Right kidney (tissue), 9 donors: Measurements from ENCODE around the gene ZNF284.
A peak's percentile ranks its signal among the peaks of the same experiment; 100 is the strongest.

Experiments used
- DNase-seq: peaks from one replicate; pipeline ENCODE4 v3.0.0-alpha.2; 2016
- long read RNA-seq, 8 donors: transcript quantifications; one replicate each; lab custom pipeline, GENCODE V29; 2026

ZNF284 gene
- long read RNA-seq, donor 1: 0 reads
- long read RNA-seq, donor 2: 0 reads
- long read RNA-seq, donor 3, full-length matches to known transcripts: 1 of 1 reads
- long read RNA-seq, donor 3, partial matches to known transcripts: 0 of 1 reads
- long read RNA-seq, donor 3, other reads (novel, unspliced or antisense): 0 of 1 reads
- long read RNA-seq, donor 4, full-length matches to known transcripts: 1 of 1 reads
- long read RNA-seq, donor 4, partial matches to known transcripts: 0 of 1 reads
- long read RNA-seq, donor 4, other reads (novel, unspliced or antisense): 0 of 1 reads
- long read RNA-seq, donor 5: 0 reads
- long read RNA-seq, donor 6: 0 reads
- long read RNA-seq, donor 7, partial matches to known transcripts: 5 of 5 reads
- long read RNA-seq, donor 7, other reads (novel, unspliced or antisense): 0 of 5 reads
- long read RNA-seq, donor 8, full-length matches to known transcripts: 1 of 1 reads
- long read RNA-seq, donor 8, partial matches to known transcripts: 0 of 1 reads
- long read RNA-seq, donor 8, other reads (novel, unspliced or antisense): 0 of 1 reads

DNA sequence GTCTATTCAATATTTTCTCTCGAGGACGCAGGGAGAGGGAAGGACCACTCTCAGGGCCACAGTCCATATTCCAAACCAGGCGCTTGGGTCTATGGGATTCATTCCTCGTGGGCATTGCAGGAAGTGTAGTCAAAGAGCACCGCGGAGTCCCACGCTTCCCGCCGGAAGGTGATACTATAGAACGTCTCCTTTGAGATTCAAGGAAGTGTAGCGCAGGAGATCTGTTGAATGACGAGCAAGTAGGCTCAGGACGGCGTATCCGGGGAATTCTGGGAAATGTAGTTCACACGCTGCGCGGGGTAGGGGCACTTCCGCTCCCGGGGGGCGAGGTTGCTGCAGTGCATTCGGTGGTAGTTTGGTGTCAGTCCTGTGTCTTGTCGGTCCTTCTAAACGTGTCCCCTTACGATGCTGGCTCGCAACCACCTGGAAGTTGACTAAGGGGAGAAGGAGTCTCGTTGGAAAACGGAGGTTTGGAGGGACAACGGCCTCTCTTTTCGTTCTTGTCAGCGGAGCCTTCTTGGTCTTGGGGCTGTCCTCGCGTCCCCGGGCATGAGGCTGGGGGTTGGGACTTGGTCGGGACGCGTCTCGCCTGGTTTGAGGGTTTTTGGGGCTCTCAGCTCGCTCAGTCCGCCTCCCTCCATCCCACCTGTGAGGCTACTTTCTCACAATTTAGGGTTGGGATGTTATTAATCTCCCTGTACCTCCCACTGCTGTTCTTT, at the start of gene ZNF284:
TSS of gene ZNF284 (plus strand) at position 336 of the 719 bp plus-strand sequence. CDS start 4,231 bp downstream, outside the sequence.
- peak; percentile 85 for DNase-seq

DNA sequence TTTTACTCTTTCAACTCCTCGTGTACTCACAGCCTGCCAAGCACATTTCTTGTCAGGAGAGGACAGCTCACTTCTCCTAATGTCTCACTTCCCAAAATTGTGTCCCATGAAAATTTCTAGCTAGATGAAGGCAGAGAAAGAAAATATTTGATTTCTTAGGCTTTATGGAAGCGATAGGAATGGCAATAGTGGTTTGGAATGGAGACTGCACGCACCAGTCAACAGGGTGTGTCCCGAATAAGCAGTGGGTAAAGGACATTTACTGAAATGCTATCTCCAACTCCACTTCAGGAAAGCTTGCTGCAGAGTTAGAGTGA, 47.1 kb upstream of the ZNF284 start:
- no peak for DNase-seq

GRCh38 chr19:44025217-44025936, 46.6 kb upstream of the ZNF284 start, which contains the start of gene ZNF222:
ZNF222 (plus strand) TSS chr19:44025379; CDS start chr19:44025437, 58 bp downstream.
- peak; percentile 74 for DNase-seq

- no peak for DNase-seq
Observed at GRCh38 chr19:44026622-44027021, 45.3 kb upstream of the ZNF284 start.

- no peak for DNase-seq
Observed at GRCh38 chr19:44032001-44032610, 39.9 kb upstream of the ZNF284 start.

DNA sequence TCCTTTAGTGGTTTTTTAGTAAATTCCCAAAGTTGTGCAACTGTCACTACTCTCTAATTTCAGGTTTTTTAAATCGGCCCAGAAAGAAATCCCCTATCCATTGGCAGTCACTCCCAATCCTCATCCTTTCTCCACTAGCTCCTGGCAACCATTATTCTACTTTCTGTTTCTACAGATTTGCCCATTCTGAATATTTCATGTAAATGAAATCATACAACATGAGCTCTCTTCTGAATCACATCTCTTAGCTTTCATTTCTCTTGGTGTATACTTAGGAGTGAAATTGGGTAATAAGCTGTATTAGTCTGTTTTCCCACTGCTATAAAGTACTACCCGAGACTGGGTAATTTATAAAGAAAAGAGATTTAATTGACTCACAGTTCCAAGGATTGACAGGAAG, 29.8 kb upstream of the ZNF284 start:
- no peak for DNase-seq

DNA sequence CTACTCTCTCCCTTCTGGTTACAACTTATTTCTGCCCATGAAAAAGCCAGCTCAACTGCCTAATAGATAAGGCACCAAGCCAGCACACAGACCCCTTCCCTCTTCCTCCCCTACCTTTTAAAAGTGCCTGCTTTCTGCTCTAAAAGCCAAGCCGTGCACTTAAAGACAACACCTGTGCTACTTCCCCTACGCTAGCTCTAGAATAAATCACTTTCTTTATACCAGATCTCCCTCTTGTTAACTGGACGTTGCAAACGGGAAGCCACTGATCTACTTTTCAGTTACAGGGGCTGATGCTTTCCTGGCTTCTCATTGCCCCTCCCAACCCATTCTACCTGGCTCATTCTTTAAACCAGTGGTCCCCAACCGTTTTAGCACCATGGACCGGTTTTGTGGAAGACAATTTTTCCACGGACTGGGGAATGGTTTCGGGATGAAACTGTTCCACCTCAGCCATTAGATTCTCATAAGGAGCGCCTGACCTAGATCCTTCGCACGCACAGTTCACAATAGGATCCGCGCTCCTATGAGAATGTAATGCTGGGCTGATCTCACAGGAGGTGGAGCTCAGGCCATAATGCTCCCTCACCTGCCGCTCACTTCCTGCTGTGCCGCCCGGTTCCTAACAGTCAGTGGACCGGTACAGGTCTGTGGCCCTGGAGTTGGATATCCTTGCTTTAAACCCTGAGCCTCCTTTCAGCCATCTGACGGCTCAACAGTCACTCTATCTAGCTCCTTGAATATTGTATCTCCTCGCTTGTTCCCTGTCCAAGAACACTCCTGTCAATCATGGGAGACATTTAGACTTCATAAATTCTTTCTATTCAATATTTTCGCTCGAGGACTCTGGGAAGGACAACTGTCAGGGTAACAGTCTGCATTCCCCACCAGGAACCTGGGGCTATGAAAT, 21.0 kb upstream of the ZNF284 start:
- DNase-seq: peak; percentile 13

DNA sequence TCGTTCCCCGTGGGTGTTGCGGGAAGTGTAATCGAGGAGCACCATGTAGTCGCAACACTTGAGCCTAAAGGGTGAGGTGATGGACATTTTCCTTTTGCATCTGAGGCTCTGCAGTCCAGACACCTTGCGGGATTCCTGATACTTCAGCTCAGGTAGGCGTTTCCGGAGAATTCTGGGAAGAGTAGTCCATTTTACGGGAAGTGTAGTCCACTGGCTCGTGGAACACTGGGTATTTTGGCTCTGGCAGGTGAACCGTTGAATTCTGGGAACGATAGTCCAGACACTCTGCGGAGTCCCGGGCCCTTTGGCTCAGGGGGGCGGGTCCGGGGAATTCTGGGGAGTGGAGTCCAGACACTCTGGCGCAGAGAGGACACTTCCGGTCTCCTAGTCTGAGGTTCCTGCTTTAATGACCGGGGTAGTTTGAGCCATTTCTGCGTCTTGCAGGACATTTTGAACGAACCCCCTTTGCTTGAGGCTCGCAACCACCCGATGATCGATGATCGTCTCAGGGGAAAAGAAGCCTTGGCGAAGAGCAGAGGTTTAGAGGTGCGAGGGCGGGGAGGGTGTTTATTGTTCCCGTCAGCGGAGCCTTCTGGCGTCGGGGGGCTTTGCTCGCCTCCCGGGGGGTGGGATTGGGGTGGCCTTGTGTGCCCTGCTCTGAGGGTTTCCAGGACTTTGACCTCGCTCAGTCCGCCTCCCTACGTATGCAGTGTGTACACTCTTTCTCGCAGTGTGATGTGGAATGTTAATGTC, 20.1 kb upstream of the ZNF284 start, which contains the start of gene ZNF223:
TSS of gene ZNF223 (plus strand) at position 387 of the 753 bp plus-strand sequence. CDS start 3,141 bp downstream, outside the sequence.
- DNase-seq: peak; percentile 60

GRCh38 chr19:44055870-44056269, 16.1 kb upstream of the ZNF284 start:
- DNase-seq: no peak

DNA sequence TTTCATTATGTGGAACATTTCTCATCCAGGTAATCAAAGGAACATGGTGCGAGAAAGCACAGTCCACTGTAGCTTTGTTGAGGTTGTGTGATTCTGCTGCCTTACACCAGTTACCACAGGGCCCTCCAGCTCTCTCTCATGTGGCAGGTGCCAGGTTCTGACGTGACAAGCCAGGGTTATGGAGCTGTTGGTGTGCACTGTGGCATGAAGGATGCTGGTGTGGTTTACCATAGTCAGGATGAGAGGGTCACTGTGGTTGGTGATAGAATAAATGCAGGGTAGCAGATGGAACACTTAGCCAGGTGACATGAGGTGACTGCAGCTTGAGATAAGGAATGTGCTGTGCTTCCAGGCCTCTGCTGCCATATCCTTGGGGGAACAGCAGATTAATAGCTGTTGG, 12.7 kb upstream of the ZNF284 start:
- no peak for DNase-seq

- no peak for DNase-seq
Observed at GRCh38 chr19:44061038-44061437, 10.9 kb upstream of the ZNF284 start.

DNA sequence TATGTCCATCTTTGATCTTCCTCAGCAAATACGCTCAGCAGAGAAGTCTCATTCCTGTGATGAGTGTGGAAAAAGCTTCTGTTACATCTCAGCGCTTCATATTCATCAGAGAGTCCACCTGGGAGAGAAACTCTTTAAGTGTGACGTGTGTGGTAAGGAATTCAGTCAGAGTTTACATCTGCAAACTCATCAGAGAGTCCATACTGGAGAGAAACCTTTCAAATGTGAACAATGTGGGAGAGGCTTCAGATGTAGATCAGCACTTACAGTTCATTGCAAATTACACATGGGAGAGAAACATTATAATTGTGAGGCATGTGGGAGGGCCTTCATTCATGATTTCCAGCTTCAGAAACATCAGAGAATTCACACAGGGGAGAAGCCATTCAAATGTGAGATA, 5.7 kb upstream of the ZNF284 start:
- DNase-seq: no peak

DNA sequence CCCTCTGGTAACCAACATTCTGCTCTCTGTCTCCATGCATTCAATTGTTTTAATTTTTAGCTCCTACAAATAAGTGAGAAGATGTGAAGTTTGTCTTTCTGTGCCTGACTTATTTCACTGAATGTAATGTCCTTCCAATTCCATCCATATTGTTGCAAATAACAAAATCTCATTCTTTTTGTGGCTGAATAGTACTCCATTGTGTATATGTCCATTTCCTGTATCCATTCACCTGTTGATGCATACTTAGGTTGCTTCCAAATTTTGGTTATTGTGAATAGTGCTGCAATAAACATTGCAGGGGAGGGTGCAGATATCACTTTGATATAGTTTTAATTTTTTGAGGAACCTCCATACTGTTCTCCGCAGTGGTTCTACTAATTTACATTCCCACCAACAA, 2.5 kb upstream of the ZNF284 start:
- DNase-seq: no peak

GRCh38 chr19:44072543-44073401, 813 bp downstream of the ZNF284 start:
- peak; percentile 39 for DNase-seq

DNA sequence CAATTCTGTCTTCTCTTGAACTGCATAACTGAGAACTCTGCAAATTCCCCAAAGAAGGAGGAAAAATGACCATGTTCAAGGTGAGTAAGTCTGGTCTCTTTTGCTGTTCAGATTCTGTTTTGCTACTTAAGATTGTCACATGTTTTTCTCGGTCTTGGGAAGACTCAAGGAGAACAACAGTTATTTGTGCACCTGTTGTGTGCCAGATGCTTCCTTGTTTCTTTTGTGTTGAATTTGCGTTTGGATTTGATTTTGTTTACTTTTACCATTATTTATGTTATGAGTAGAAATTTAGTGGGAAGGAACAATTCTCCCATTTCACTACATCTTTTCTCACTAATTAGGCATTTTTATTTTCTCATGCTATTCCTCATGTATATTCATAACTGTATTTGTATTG, 4.4 kb downstream of the ZNF284 start:
- DNase-seq: no peak

GRCh38 chr19:44092108-44092507, 20.1 kb downstream of the ZNF284 start:
- no peak for DNase-seq

- DNase-seq: peak; percentile 82
Observed at GRCh38 chr19:44093931-44094765, 22.2 kb downstream of the ZNF284 start, which contains the start of gene ZNF224. ZNF224 (plus strand) TSS chr19:44094361; CDS start chr19:44097874, 3,513 bp downstream.

DNA sequence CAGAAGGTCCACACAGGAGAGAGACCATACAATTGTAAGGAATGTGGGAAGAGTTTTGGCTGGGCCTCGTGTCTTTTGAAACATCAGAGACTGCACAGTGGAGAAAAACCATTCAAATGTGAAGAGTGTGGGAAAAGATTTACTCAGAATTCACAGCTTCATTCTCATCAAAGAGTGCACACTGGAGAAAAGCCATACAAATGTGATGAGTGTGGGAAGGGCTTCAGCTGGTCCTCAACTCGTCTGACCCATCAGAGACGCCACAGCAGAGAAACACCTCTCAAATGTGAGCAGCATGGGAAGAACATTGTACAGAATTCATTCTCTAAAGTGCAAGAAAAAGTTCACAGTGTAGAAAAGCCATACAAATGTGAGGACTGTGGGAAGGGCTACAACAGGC, 35.8 kb downstream of the ZNF284 start:
- DNase-seq: no peak
